GM12878 (cell line): ENCODE data around the gene NAV3. TPM values are rescaled to one million over a fixed set of nuclear protein-coding genes. Genes with fewer than 3 reads are reported as not detected.

Source experiments
- ATAC-seq: fragments of 200-7000 bp; cut with Tn5 transposase; 3 replicates; pipeline ENCODE4 v1.9.1; 2020; ENCODE audit warnings: mild to moderate bottlenecking, moderate library complexity
- BruUV-seq: library from RNA; stranded (reverse); fragments of 400-500 nt; replicated peaks from 2 replicates; lab custom pipeline; 2021; lab: Mats Ljungman, UMichigan
- CTCF ChIA-PET: fragments of 300-600 bp; sonication (Branson Sonifier 250); formaldehyde crosslinking; extraction: SDS; loops from one replicate; lab custom pipeline; 2021; ENCODE audit warnings: inconsistent platforms; lab: Yijun Ruan, JAX
- POLR2A ChIA-PET: fragments of 350-600 bp; formaldehyde crosslinking; extraction: SDS; loops from one replicate; lab custom pipeline; 2021; ENCODE audit warnings: inconsistent platforms; lab: Charles Lee
- RAD21 ChIA-PET: fragments of 300-600 bp; sonication (Branson Sonifier 250); formaldehyde crosslinking; loops from one replicate; lab custom pipeline; 2023; ENCODE audit warnings: antibody characterized with exemption; ENCODE audit not compliant: unreplicated experiment; lab: Charles Lee
- SMC1A ChIA-PET: fragments of 300-600 bp; sonication (Branson Sonifier 250); formaldehyde crosslinking; loops from one replicate; lab custom pipeline; 2023; ENCODE audit not compliant: unreplicated experiment, uncharacterized antibody; lab: Charles Lee
- DNase-seq: peaks from one replicate; pipeline ENCODE4 v3.0.0-alpha.2; 2011; ENCODE audit warnings: low read depth, low spot score
- FAIRE-seq: peaks from 3 replicates; lab custom pipeline; 2011; peaks lifted over from hg19 to GRCh38; lab: Jason Lieb, UNC
- H2AFZ ChIP-seq: 2 replicates; pipeline ENCODE4 v1.6.0; 2011; ENCODE audit warnings: low read depth, low read length, control low read depth; ENCODE audit not compliant: control insufficient read depth
- H3K27ac ChIP-seq: 2 replicates; pipeline ENCODE4 v1.5.1; 2011; ENCODE audit warnings: control low read depth; ENCODE audit not compliant: control insufficient read depth, insufficient read depth
- H3K27me3 ChIP-seq, 2 experiments: replicated peaks in 1 of 2; 2 replicates each; pipeline versions ENCODE4 v1.6.0 to v1.6.1; 2011; ENCODE audit warnings: low read length in 1 of 2; ENCODE audit not compliant: control insufficient read depth in 2 of 2, insufficient read depth in 2 of 2
- H3K36me3 ChIP-seq, 2 experiments: 2 replicates each; pipeline ENCODE4 v1.5.1; 2011; ENCODE audit warnings: low read length in 1 of 2; ENCODE audit not compliant: control insufficient read depth in 2 of 2, insufficient read depth in 2 of 2
- H3K4me1 ChIP-seq: 2 replicates; pipeline ENCODE4 v1.6.1; 2011; ENCODE audit warnings: mild to moderate bottlenecking, low read length, moderate library complexity, mixed read lengths; ENCODE audit not compliant: control insufficient read depth, insufficient read depth
- H3K4me2 ChIP-seq: 2 replicates; pipeline ENCODE4 v1.6.0; 2011; ENCODE audit warnings: control low read depth; ENCODE audit not compliant: control insufficient read depth, insufficient read depth
- H3K4me3 ChIP-seq: fragments of 200-600 bp; sonication (generic); 2 replicates; pipeline ENCODE4 v1.5.1; 2016
- H3K79me2 ChIP-seq: 2 replicates; pipeline ENCODE4 v1.6.0; 2011; ENCODE audit warnings: low read length; ENCODE audit not compliant: control insufficient read depth, insufficient read depth
- H3K9ac ChIP-seq: 2 replicates; pipeline ENCODE4 v1.8.0; 2011; ENCODE audit warnings: low read length, control low read depth, mixed read lengths; ENCODE audit not compliant: control insufficient read depth, insufficient read depth
- H3K9me3 ChIP-seq: replicated peaks from 3 replicates; pipeline ENCODE4 v1.5.1; 2011; ENCODE audit warnings: mild to moderate bottlenecking, low read length; ENCODE audit not compliant: control insufficient read depth, insufficient read depth
- H4K20me1 ChIP-seq: 2 replicates; pipeline ENCODE4 v1.6.0; 2011; ENCODE audit not compliant: control insufficient read depth, insufficient read depth
- BRCA1 ChIP-seq: IDR thresholded peaks from 2 replicates; pipeline ENCODE4 v1.6.1; 2011; ENCODE audit warnings: low read depth, low read length, improper control_type of control experiment
- CBX3 ChIP-seq: fragments of 200-600 bp; sonication (generic); IDR thresholded peaks from 2 replicates; pipeline ENCODE4 v1.6.1; 2016; ENCODE audit warnings: low read depth, borderline replicate concordance
- HDAC6 ChIP-seq: fragments of 200-600 bp; sonication (generic); IDR thresholded peaks from one replicate; pipeline ENCODE4 v1.8.0; 2017; ENCODE audit warnings: antibody characterized with exemption; ENCODE audit not compliant: unreplicated experiment
- KAT2A ChIP-seq: conservative IDR thresholded peaks from 2 replicates; pipeline ENCODE4 v1.6.1; 2011; ENCODE audit warnings: low read depth, low read length; ENCODE audit not compliant: control insufficient read depth
- MYB ChIP-seq: fragments of 150-350 bp; IDR thresholded peaks from 2 replicates; pipeline ENCODE4 v1.6.1; 2014; ENCODE audit warnings: mild to moderate bottlenecking, low read depth, low read length, borderline replicate concordance
- NR2C2 ChIP-seq: IDR thresholded peaks from 2 replicates; pipeline ENCODE4 v1.6.1; 2011; ENCODE audit warnings: borderline replicate concordance, low read depth; ENCODE audit not compliant: control insufficient read depth, insufficient read length
- RBBP5 ChIP-seq: fragments of 200-600 bp; sonication (generic); conservative IDR thresholded peaks from 2 replicates; pipeline ENCODE4 v1.6.1; 2016
- ZBED1 ChIP-seq: IDR thresholded peaks from 2 replicates; pipeline ENCODE4 v1.6.1; 2016; ENCODE audit warnings: borderline replicate concordance
- ZBTB40 ChIP-seq: fragments of 450-650 bp; IDR thresholded peaks from 2 replicates; pipeline ENCODE4 v1.6.1; 2016; ENCODE audit warnings: mild to moderate bottlenecking, moderate library complexity, borderline replicate concordance
- WGBS: methylation state at CpG from one replicate; pipeline ENCODE4 v1.1.6; 2016; ENCODE audit warnings: low lambda C conversion rate; ENCODE audit not compliant: insufficient replicate concordance, insufficient coverage; ENCODE audit errors: missing lambda C conversion rate; 5-methylcytosine and 5-hydroxymethylcytosine counted together
- in situ Hi-C: fragments of 300-500 bp; cut with MboI; formaldehyde crosslinking; loops from 9 replicates; pipeline ENCODE4 v1.14.3; 2018; ENCODE audit warnings: mixed read lengths
- intact Hi-C: fragments of 100-400 bp; cut with micrococcal nuclease; formaldehyde crosslinking; loops from one replicate; pipeline ENCODE4 v1.14.2; 2022; ENCODE audit not compliant: unreplicated experiment
- polyA plus RNA-seq, 11 experiments: library from polyadenylated mRNA; depleted of rRNA in 4 of 11; unstranded in 6 of 11; stranded (reverse) in 5 of 11; fragments of >200 nt; fragmentation: Nextera tagmentation in 4 of 11; fragmentation: Illumina TruSeq in 1 of 11; extraction: Ambion mirVana in 4 of 11; extraction: Trizol in 1 of 11; gene quantifications; 1 replicate in 1 of 11; 2 replicates in 10 of 11; pipeline versions ENCODE4 v1.2.1 to v1.2.3, GENCODE V29; 2011 to 2016; ENCODE audit warnings: inconsistent platforms in 2 of 11, missing spikeins in 2 of 11, low read depth in 1 of 11
- total RNA-seq, 4 experiments: library from RNA; depleted of rRNA in 3 of 4; stranded (reverse); fragments of >200 nt in 3 of 4; fragmentation: Illumina TruSeq in 1 of 4; extraction: Trizol in 1 of 4; gene quantifications; 2 replicates each; pipeline versions ENCODE4 v1.2.1 to v1.2.3, GENCODE V29; 2013 to 2021

NAV3 gene
- total and polyA plus RNA-seq, 10 of the 15 experiments (the other 5 are each of a cell fraction or from before 2014, with no cell fraction given), result 0.05 to 0.51 (median 0.22) TPM; not detected in 1

GRCh38 chr12:77800501-77800900 is 30.2 kb upstream of the NAV3 start:
- Histone ChIP-seq H2AFZ (no peak overlapping the region), H4K20me1 (no peaks in the 10 kb centered on the region), H3K9me3 (no peaks in the 10 kb centered on the region), H3K36me3 (no peaks in the 10 kb centered on the region), H3K9ac (no peak overlapping the region), H3K4me2 (no peak overlapping the region), H3K79me2 (no peaks in the 10 kb centered on the region), H3K27ac (no peak overlapping the region), H3K27me3 (no peaks in the 10 kb centered on the region), H3K4me3 (no peak overlapping the region), H3K4me1 (no peaks in the 10 kb centered on the region)
- WGBS, result 48% methylated on average over 2 of the region's 2 CpGs
- intact Hi-C loops (no loop called here), in situ Hi-C loops (no loop called here)
- DNase-seq (no peak), FAIRE-seq (no peak), ATAC-seq (no peak)
- ChIA-PET RAD21 (no interaction called here), SMC1A (interaction anchor here (1.1 to 1.5 kb wide), 3 partner anchors 11 to 35 kb away, joined by 4 read pairs; no protein-coding TSS in a partner anchor), POLR2A (no interaction called here), CTCF (interaction anchor here (0.8 to 1.3 kb wide), 2 partner anchors 94 to 125 kb away, joined by 3 read pairs; no protein-coding TSS in a partner anchor)
- TF ChIP-seq NR2C2 (no peak), BRCA1 (no peak), RBBP5 (no peak), CBX3 (no peak), HDAC6 (no peak), ZBED1 (no peak), KAT2A (no peak), MYB (no peak), ZBTB40 (no peak)
- no TSS peak for BruUV-seq
